Measurements from ENCODE around the gene PSMB11.

DNA sequence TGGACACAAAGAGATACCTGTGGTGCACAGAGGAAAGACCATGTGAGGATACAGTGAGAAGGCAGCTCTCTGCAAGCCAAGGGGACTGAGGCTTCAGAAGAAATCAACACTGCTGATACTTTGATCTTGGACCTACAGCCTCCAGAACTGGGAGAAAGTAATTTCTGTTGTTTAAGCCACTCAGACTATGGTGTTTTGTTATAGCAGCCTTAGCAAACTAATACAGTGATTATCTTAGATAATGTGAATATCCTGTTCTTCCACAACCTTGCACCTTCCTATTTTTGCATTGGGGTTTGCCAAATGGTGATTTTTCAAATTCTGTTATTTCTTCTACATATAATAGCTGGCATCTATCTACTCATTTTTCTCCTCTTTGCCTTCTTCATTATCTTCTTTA lies 23.9 kb upstream of the PSMB11 start:
- TF ChIP-seq POLR2AphosphoS5 (IDR thresholded peaks at IDR 0.05; ENCODE audit: low read depth, low read length) (no peak), POLR2A (IDR thresholded peaks at IDR 0.05; ENCODE audit: low read depth, low read length) (no peak)

All from GM12892 (cell line).